ENCODE measurements around the gene KCNQ5. TPM values are rescaled to one million over a fixed set of nuclear protein-coding genes. Genes with fewer than 3 reads are reported as not detected.

The KCNQ5 gene
- total and polyA plus RNA-seq, 10 of the 15 experiments (the other 5 are each of a cell fraction or from before 2014, with no cell fraction given), result 0.60 to 16.2 (median 3.2) TPM

- no peaks in the 10 kb centered on the region for H3K4me1 ChIP-seq (ENCODE audit: control insufficient read depth, insufficient read depth, low read length)
- no peak overlapping the region for H3K27ac ChIP-seq (ENCODE audit: control insufficient read depth, insufficient read depth)
- ATAC-seq, result no peak
- no peak for DNase-seq (ENCODE audit: low read depth, low spot score)
- ChIA-PET CTCF (interaction anchor here (1.2 kb wide), 1 partner anchor 448 kb away, joined by 8 read pairs; no protein-coding TSS in a partner anchor), SMC1A (ENCODE audit: uncharacterized antibody, unreplicated experiment) (interaction anchor here (1.1 to 1.6 kb wide), 2 partner anchors 9 to 448 kb away, joined by 4 to 7 read pairs; no protein-coding TSS in a partner anchor), POLR2A (interaction anchor here (0.5 to 0.7 kb wide), 2 partner anchors 43 to 359 kb away, joined by 3 to 6 read pairs; no protein-coding TSS in a partner anchor), RAD21 (ENCODE audit: unreplicated experiment) (no interaction called here)
- intact Hi-C loops (cut with micrococcal nuclease; ENCODE audit: unreplicated experiment) (no loop called here), in situ Hi-C loops (cut with MboI) (no loop called here)
- no peak overlapping the region for H3K4me2 ChIP-seq (ENCODE audit: control insufficient read depth, insufficient read depth)
- no peaks in the 10 kb centered on the region for H4K20me1 ChIP-seq (ENCODE audit: control insufficient read depth, insufficient read depth)
- no TSS peak for BruUV-seq (replicated peaks)
- H3K4me3 ChIP-seq, result no peak overlapping the region
- H2AFZ ChIP-seq (ENCODE audit: control insufficient read depth, low read depth, low read length), result no peak overlapping the region
- no peak for TF ChIP-seq BHLHE40 (IDR thresholded peaks at IDR 0.05; ENCODE audit: borderline replicate concordance in 1 of 2, low read depth in 2 of 2, low read length in 1 of 2)
- no peak for TF ChIP-seq SUPT20H (IDR thresholded peaks at IDR 0.05; ENCODE audit: borderline replicate concordance, control insufficient read depth, low read depth, low read length)
- TF ChIP-seq IRF3 (IDR thresholded peaks at IDR 0.05), result no peak
- no peak for TF ChIP-seq RELB (IDR thresholded peaks at IDR 0.05; ENCODE audit: low read depth)
- TF ChIP-seq ZBED1 (IDR thresholded peaks at IDR 0.05; ENCODE audit: borderline replicate concordance), result no peak
- TF ChIP-seq EZH2 (IDR thresholded peaks at IDR 0.05; ENCODE audit: borderline replicate concordance, control insufficient read depth, low read depth, low read length), result no peak
- no peak overlapping the region for H3K9ac ChIP-seq (ENCODE audit: control insufficient read depth, insufficient read depth, low read length)
- no peaks in the 10 kb centered on the region for H3K9me3 ChIP-seq (replicated peaks; ENCODE audit: control insufficient read depth, insufficient read depth, low read length)
- H3K27me3 ChIP-seq (replicated peaks in 1 of 2; ENCODE audit: control insufficient read depth in 2 of 2, insufficient read depth in 2 of 2, low read length in 1 of 2), result no peaks in the 10 kb centered on the region
- no peaks in the 10 kb centered on the region for H3K36me3 ChIP-seq (ENCODE audit: control insufficient read depth in 2 of 2, insufficient read depth in 2 of 2, low read length in 1 of 2)
- FAIRE-seq, result no peak
- whole genome bisulfite sequencing (ENCODE audit: insufficient coverage, insufficient replicate concordance, low lambda C conversion rate, missing lambda C conversion rate), result 89% methylated on average over 1 of the region's 1 CpG
- H3K79me2 ChIP-seq (ENCODE audit: control insufficient read depth, insufficient read depth, low read length), result no peaks in the 10 kb centered on the region
Observed at GRCh38 chr6:73064266-73064665, 442.4 kb downstream of the KCNQ5 start.

Measured in GM12878 (cell line).